ENCODE results near the gene SAP130.

Gene SAP130

GRCh38 chr2:127893494-127893893, 134.4 kb downstream of the SAP130 start:
- DNase-seq (ENCODE audit: low read depth in 2 of 2): no peak

- no peak for DNase-seq (ENCODE audit: low read depth in 2 of 2)
Measured at GRCh38 chr2:127893033-127893432, 134.8 kb downstream of the SAP130 start.

GRCh38 chr2:127891811-127892210, 136.0 kb downstream of the SAP130 start:
- DNase-seq (ENCODE audit: low read depth in 2 of 2): no peak

All from fibroblast of skin of left quadriceps (primary cell).